CD14-positive monocyte (primary cell): ENCODE measurements around the gene USP17L19. TPM values are rescaled to one million over a fixed set of nuclear protein-coding genes. Genes with fewer than 3 reads are reported as not detected.
"Not testable (repeated sequence)": the region's sequence is repeated elsewhere in the genome, so short reads cannot be mapped to it uniquely, and the experiment has no call there.

ENCODE experiments used
- DNase-seq, 3 donors: peaks; one replicate each; pipeline ENCODE4 v3.0.0-alpha.2; 2011 to 2022
- H2AFZ ChIP-seq: 2 replicates; pipeline ENCODE4 v1.6.0; 2012; ENCODE audit warnings: mild to moderate bottlenecking, low read depth, low read length, inconsistent platforms; ENCODE audit not compliant: insufficient read depth, poor library complexity, severe bottlenecking
- H3K27ac ChIP-seq, 2 donors: 1 replicate in 1 of 2; 2 replicates in 1 of 2; pipeline ENCODE4 v1.5.1; 2012 to 2013; ENCODE audit warnings: low read length in 2 of 2, control low read depth in 1 of 2, inconsistent platforms in 1 of 2, low read depth in 1 of 2, mild to moderate bottlenecking in 1 of 2
- H3K27me3 ChIP-seq, 2 donors: one replicate each; pipeline versions ENCODE4 v1.6.0 to v1.6.1; 2011 to 2013; ENCODE audit warnings: low read length in 2 of 2; ENCODE audit not compliant: control insufficient read depth in 2 of 2, insufficient read depth in 2 of 2
- H3K36me3 ChIP-seq, 2 donors: replicated peaks in 1 of 2; 1 replicate in 1 of 2; 2 replicates in 1 of 2; pipeline versions ENCODE4 v1.5.1 to v1.6.1; 2012 to 2013; ENCODE audit warnings: low read length in 2 of 2, control low read depth in 1 of 2, inconsistent platforms in 1 of 2, mild to moderate bottlenecking in 1 of 2; ENCODE audit not compliant: insufficient read depth in 2 of 2, control insufficient read depth in 1 of 2
- H3K4me1 ChIP-seq, 2 donors: 1 replicate in 1 of 2; 2 replicates in 1 of 2; pipeline versions ENCODE4 v1.5.1 to v1.6.1; 2012 to 2013; ENCODE audit warnings: low read length in 2 of 2, control low read depth in 1 of 2, inconsistent platforms in 1 of 2, mild to moderate bottlenecking in 1 of 2, moderate library complexity in 1 of 2; ENCODE audit not compliant: insufficient read depth in 2 of 2, control insufficient read depth in 1 of 2
- H3K4me2 ChIP-seq: replicated peaks from 2 replicates; pipeline ENCODE3; 2012; ENCODE audit warnings: low read length, moderate library complexity, mild to moderate bottlenecking; ENCODE audit not compliant: poor library complexity, severe bottlenecking; ENCODE audit errors: extremely low read depth
- H3K4me3 ChIP-seq, 3 experiments: fragments of 200-600 bp in 1 of 3; sonication (generic) in 1 of 3; replicated peaks in 1 of 3; 1 replicate in 2 of 3; 2 replicates in 1 of 3; pipeline ENCODE4 v1.5.1; 2011 to 2013; ENCODE audit warnings: low read length in 3 of 3, mild to moderate bottlenecking in 3 of 3, control low read depth in 2 of 3, low read depth in 2 of 3, inconsistent platforms in 1 of 3, moderate library complexity in 1 of 3
- H3K79me2 ChIP-seq: 2 replicates; pipeline ENCODE4 v1.6.0; 2012; ENCODE audit warnings: mild to moderate bottlenecking, control low read depth, inconsistent platforms, low read length, moderate library complexity; ENCODE audit not compliant: insufficient read depth
- H3K9ac ChIP-seq: 2 replicates; pipeline ENCODE4 v1.6.0; 2017; ENCODE audit warnings: low read length, mild to moderate bottlenecking; ENCODE audit not compliant: insufficient read depth, poor library complexity, severe bottlenecking
- H3K9me3 ChIP-seq, 2 donors: replicated peaks in 1 of 2; 1 replicate in 1 of 2; 2 replicates in 1 of 2; pipeline versions ENCODE4 v1.5.1 to v1.6.1; 2012 to 2013; ENCODE audit warnings: low read length in 2 of 2, control low read depth in 1 of 2; ENCODE audit not compliant: control insufficient read depth in 1 of 2, insufficient read depth in 1 of 2
- H4K20me1 ChIP-seq: 2 replicates; pipeline ENCODE4 v1.6.0; 2012; ENCODE audit warnings: mild to moderate bottlenecking, low read length, control low read depth, moderate library complexity; ENCODE audit not compliant: insufficient read depth
- H3K27ac Mint-ChIP-seq, 7 donors: one replicate each; pipeline ENCODE4 v1.8.0; 2020; ENCODE audit warnings: mild to moderate bottlenecking in 7 of 7, mixed read lengths in 7 of 7, moderate library complexity in 6 of 7, inconsistent platforms in 2 of 7
- H3K27me3 Mint-ChIP-seq, 3 donors: one replicate each; pipeline ENCODE4 v1.8.0; 2021 to 2022; ENCODE audit warnings: low read depth in 3 of 3, mild to moderate bottlenecking in 3 of 3, mixed read lengths in 3 of 3, moderate library complexity in 3 of 3, inconsistent platforms in 1 of 3
- H3K36me3 Mint-ChIP-seq, 2 donors: one replicate each; pipeline ENCODE4 v1.8.0; 2020; ENCODE audit warnings: mixed read lengths in 2 of 2, inconsistent platforms in 1 of 2, mild to moderate bottlenecking in 1 of 2
- H3K4me1 Mint-ChIP-seq: one replicate; pipeline ENCODE4 v1.8.0; 2020; ENCODE audit warnings: mild to moderate bottlenecking, mixed read lengths
- H3K4me3 Mint-ChIP-seq, 2 donors: one replicate each; pipeline ENCODE4 v1.8.0; 2020; ENCODE audit warnings: mild to moderate bottlenecking in 2 of 2, mixed read lengths in 2 of 2, moderate library complexity in 1 of 2
- H3K9me3 Mint-ChIP-seq, 7 donors: one replicate each; pipeline ENCODE4 v1.8.0; 2020 to 2022; ENCODE audit warnings: mixed read lengths in 7 of 7, mild to moderate bottlenecking in 6 of 7, moderate library complexity in 6 of 7, inconsistent platforms in 2 of 7
- WGBS: methylation state at CpG from one replicate; pipeline ENCODE4 v1.1.5; 2013; ENCODE audit warnings: missing lambda C conversion rate; ENCODE audit not compliant: insufficient coverage; 5-methylcytosine and 5-hydroxymethylcytosine counted together
- intact Hi-C, 2 donors: fragments of 100-400 bp; cut with micrococcal nuclease; formaldehyde crosslinking; loops; one replicate each; pipeline versions ENCODE4 v1.15.0 to v1.15.1; 2023
- polyA plus RNA-seq, 3 donors: library from polyadenylated mRNA; depleted of rRNA in 1 of 3; unstranded in 2 of 3; stranded (reverse) in 1 of 3; fragments of 300-500 nt in 2 of 3; fragments of >200 nt in 1 of 3; fragmentation: Illumina TruSeq in 2 of 3; gene quantifications; 1 replicate in 2 of 3; 2 replicates in 1 of 3; pipeline ENCODE4 v1.2.3, GENCODE V29; 2012 to 2021

USP17L19 gene
- polyA plus RNA-seq, 3 donors: not detected

- H2AFZ ChIP-seq: not testable (repeated sequence)
These were observed 9.4 kb downstream of the USP17L19 start, which contains the start of gene USP17L21 for GRCh38 chr4:9262572-9262971. TSS of gene USP17L21 (plus strand) at chr4:9262872. CDS start at chr4:9262872, 0 bp downstream.

GRCh38 chr4:9267319-9267718 is 14.1 kb downstream of the USP17L19 start, which contains the start of gene USP17L22:
TSS of gene USP17L22 (plus strand) at chr4:9267619. CDS start at chr4:9267619, 0 bp downstream.
- H3K27ac Mint-ChIP-seq, H3K36me3 ChIP-seq, DNase-seq, H3K4me1 Mint-ChIP-seq, H3K27me3 ChIP-seq, H3K36me3 Mint-ChIP-seq, H2AFZ ChIP-seq, H3K4me2 ChIP-seq, H3K9me3 Mint-ChIP-seq, H4K20me1 ChIP-seq, H3K27ac ChIP-seq, H3K4me3 ChIP-seq, H3K4me3 Mint-ChIP-seq, H3K79me2 ChIP-seq, H3K9me3 ChIP-seq, H3K9ac ChIP-seq, H3K4me1 ChIP-seq, intact Hi-C loops, H3K27me3 Mint-ChIP-seq: not testable (repeated sequence)
- no CpG with 5 or more reads among the region's 15 CpGs for WGBS

More at GRCh38 chr4:9262572-9262971, 9.4 kb downstream of the USP17L19 start, which contains the start of gene USP17L21:
- H3K9me3 Mint-ChIP-seq, H3K36me3 ChIP-seq, H3K79me2 ChIP-seq, H3K4me1 ChIP-seq, H3K27me3 ChIP-seq, intact Hi-C loops, H3K27ac ChIP-seq, H3K4me3 ChIP-seq, DNase-seq, H3K9me3 ChIP-seq, H3K4me3 Mint-ChIP-seq, H4K20me1 ChIP-seq, H3K4me1 Mint-ChIP-seq, H3K36me3 Mint-ChIP-seq, H3K4me2 ChIP-seq, H3K27ac Mint-ChIP-seq, H3K27me3 Mint-ChIP-seq, H3K9ac ChIP-seq: not testable (repeated sequence)
- no CpG with 5 or more reads among the region's 13 CpGs for WGBS

- H3K27me3 Mint-ChIP-seq, DNase-seq, H3K9ac ChIP-seq, H3K4me1 Mint-ChIP-seq, H4K20me1 ChIP-seq, H3K36me3 ChIP-seq, H3K4me2 ChIP-seq, H3K27me3 ChIP-seq, H3K4me3 ChIP-seq, intact Hi-C loops, H3K9me3 ChIP-seq, H3K27ac Mint-ChIP-seq, H3K79me2 ChIP-seq, H3K27ac ChIP-seq, H2AFZ ChIP-seq, H3K9me3 Mint-ChIP-seq, H3K4me3 Mint-ChIP-seq, H3K4me1 ChIP-seq, H3K36me3 Mint-ChIP-seq: not testable (repeated sequence)
- 75% methylated on average over 1 of the region's 10 CpGs for WGBS
These were observed 18.5 kb downstream of the USP17L19 start for GRCh38 chr4:9271719-9272118.

Other genes with a start within 250 kb of the USP17L19 start
- not detected for gene FAM90A26, start 83.0 kb upstream of the USP17L19 start, polyA plus RNA-seq
- not detected for gene USP17L10, start 42.7 kb upstream of the USP17L19 start, polyA plus RNA-seq
- gene USP17L11, start 38.0 kb upstream of the USP17L19 start, polyA plus RNA-seq: not detected
- not detected for gene USP17L12, start 33.2 kb upstream of the USP17L19 start, polyA plus RNA-seq
- gene USP17L13, start 28.5 kb upstream of the USP17L19 start, polyA plus RNA-seq: not detected
- gene USP17L15, start 19.0 kb upstream of the USP17L19 start, polyA plus RNA-seq: not detected
- gene USP17L17, start 9.5 kb upstream of the USP17L19 start, polyA plus RNA-seq: not detected
- not detected for gene USP17L18, start 4.7 kb upstream of the USP17L19 start, polyA plus RNA-seq
- gene USP17L20, start 4.7 kb downstream of the USP17L19 start, polyA plus RNA-seq: not detected
- not detected for gene USP17L21, start 9.5 kb downstream of the USP17L19 start, polyA plus RNA-seq
- gene USP17L22, start 14.2 kb downstream of the USP17L19 start, polyA plus RNA-seq: not detected
- gene USP17L24, start 71.8 kb downstream of the USP17L19 start, polyA plus RNA-seq: not detected
- not detected for gene USP17L25, start 76.5 kb downstream of the USP17L19 start, polyA plus RNA-seq
- not detected for gene USP17L26, start 81.3 kb downstream of the USP17L19 start, polyA plus RNA-seq
- not detected for gene USP17L5, start 86.0 kb downstream of the USP17L19 start, polyA plus RNA-seq
- not detected for gene USP17L27, start 90.8 kb downstream of the USP17L19 start, polyA plus RNA-seq
- not detected for gene USP17L28, start 95.5 kb downstream of the USP17L19 start, polyA plus RNA-seq
- gene USP17L29, start 100.3 kb downstream of the USP17L19 start, polyA plus RNA-seq: not detected
- gene USP17L30, start 109.8 kb downstream of the USP17L19 start, polyA plus RNA-seq: not detected
- gene DEFB131A, start 191.0 kb downstream of the USP17L19 start, polyA plus RNA-seq: not detected